ENCODE results near the gene ANKS1B.

Gene ANKS1B

GRCh38 chr12:99771659-99772058, 213.1 kb downstream of the ANKS1B start:
- Mint-ChIP-seq H3K4me3 (no peak overlapping the region), H3K27ac (no peak overlapping the region), H3K27me3 (no peaks in the 10 kb centered on the region)

GRCh38 chr12:99769396-99769980, 215.2 kb downstream of the ANKS1B start:
- H3K27ac Mint-ChIP-seq, result no peak overlapping the region
- no peaks in the 10 kb centered on the region for H3K36me3 Mint-ChIP-seq
- no peak overlapping the region for H3K4me3 Mint-ChIP-seq
- H3K9me3 Mint-ChIP-seq (ENCODE audit: low read depth), result no peaks in the 10 kb centered on the region
- H3K27me3 Mint-ChIP-seq, result no peaks in the 10 kb centered on the region
- no peaks in the 10 kb centered on the region for H3K4me1 Mint-ChIP-seq (ENCODE audit: low read depth)

More at GRCh38 chr12:99771659-99772058, 213.1 kb downstream of the ANKS1B start:
- no peaks in the 10 kb centered on the region for H3K36me3 Mint-ChIP-seq
- no peaks in the 10 kb centered on the region for H3K9me3 Mint-ChIP-seq (ENCODE audit: low read depth)
- H3K4me1 Mint-ChIP-seq (ENCODE audit: low read depth), result no peaks in the 10 kb centered on the region

- no peak overlapping the region for H3K27ac Mint-ChIP-seq
- H3K36me3 Mint-ChIP-seq, result no peaks in the 10 kb centered on the region
- no peaks in the 10 kb centered on the region for H3K4me1 Mint-ChIP-seq (ENCODE audit: low read depth)
- H3K27me3 Mint-ChIP-seq, result no peaks in the 10 kb centered on the region
- no peak overlapping the region for H3K4me3 Mint-ChIP-seq
- no peaks in the 10 kb centered on the region for H3K9me3 Mint-ChIP-seq (ENCODE audit: low read depth)
Observed at GRCh38 chr12:99768758-99769157, 216.0 kb downstream of the ANKS1B start.

- H3K9me3 Mint-ChIP-seq (ENCODE audit: low read depth), result no peaks in the 10 kb centered on the region
- no peak overlapping the region for H3K27ac Mint-ChIP-seq
- H3K27me3 Mint-ChIP-seq, result no peaks in the 10 kb centered on the region
- no peaks in the 10 kb centered on the region for H3K4me1 Mint-ChIP-seq (ENCODE audit: low read depth)
- H3K4me3 Mint-ChIP-seq, result no peak overlapping the region
- no peaks in the 10 kb centered on the region for H3K36me3 Mint-ChIP-seq
Observed at GRCh38 chr12:99767809-99768208, 216.9 kb downstream of the ANKS1B start.

- Mint-ChIP-seq H3K27me3 (no peaks in the 10 kb centered on the region), H3K9me3 (ENCODE audit: low read depth) (no peaks in the 10 kb centered on the region), H3K36me3 (no peaks in the 10 kb centered on the region), H3K4me1 (ENCODE audit: low read depth) (no peaks in the 10 kb centered on the region), H3K4me3 (no peak overlapping the region), H3K27ac (no peak overlapping the region)
Observed at GRCh38 chr12:99766408-99766807, 218.3 kb downstream of the ANKS1B start.

GRCh38 chr12:99765469-99766114, 219.1 kb downstream of the ANKS1B start:
- H3K27ac Mint-ChIP-seq, result no peak overlapping the region
- H3K4me3 Mint-ChIP-seq, result no peak overlapping the region
- H3K9me3 Mint-ChIP-seq (ENCODE audit: low read depth), result no peaks in the 10 kb centered on the region
- H3K36me3 Mint-ChIP-seq, result no peaks in the 10 kb centered on the region
- H3K27me3 Mint-ChIP-seq, result no peaks in the 10 kb centered on the region
- no peaks in the 10 kb centered on the region for H3K4me1 Mint-ChIP-seq (ENCODE audit: low read depth)

- Mint-ChIP-seq H3K9me3 (ENCODE audit: low read depth) (peaks cover 6% of the 10 kb centered on the region), H3K27ac (no peak overlapping the region), H3K27me3 (no peaks in the 10 kb centered on the region), H3K4me1 (ENCODE audit: low read depth) (no peaks in the 10 kb centered on the region), H3K4me3 (no peak overlapping the region), H3K36me3 (no peaks in the 10 kb centered on the region)
Observed at GRCh38 chr12:99759444-99759843, 225.3 kb downstream of the ANKS1B start.

GRCh38 chr12:99758997-99759396, 225.7 kb downstream of the ANKS1B start:
- no peaks in the 10 kb centered on the region for H3K36me3 Mint-ChIP-seq
- peaks cover 11% of the 10 kb centered on the region for H3K9me3 Mint-ChIP-seq (ENCODE audit: low read depth)
- no peaks in the 10 kb centered on the region for H3K27me3 Mint-ChIP-seq
- no peaks in the 10 kb centered on the region for H3K4me1 Mint-ChIP-seq (ENCODE audit: low read depth)
- no peak overlapping the region for H3K4me3 Mint-ChIP-seq
- H3K27ac Mint-ChIP-seq, result no peak overlapping the region

GRCh38 chr12:99752740-99753139, 232.0 kb downstream of the ANKS1B start:
- no peak overlapping the region for H3K27ac Mint-ChIP-seq
- H3K27me3 Mint-ChIP-seq, result no peaks in the 10 kb centered on the region
- peaks cover 17% of the 10 kb centered on the region for H3K9me3 Mint-ChIP-seq (ENCODE audit: low read depth)
- no peaks in the 10 kb centered on the region for H3K36me3 Mint-ChIP-seq
- no peak overlapping the region for H3K4me3 Mint-ChIP-seq
- H3K4me1 Mint-ChIP-seq (ENCODE audit: low read depth), result no peaks in the 10 kb centered on the region

GRCh38 chr12:99746538-99746937, 238.2 kb downstream of the ANKS1B start:
- Mint-ChIP-seq H3K9me3 (ENCODE audit: low read depth) (no peaks in the 10 kb centered on the region), H3K36me3 (no peaks in the 10 kb centered on the region), H3K27ac (no peak overlapping the region), H3K27me3 (no peaks in the 10 kb centered on the region), H3K4me1 (ENCODE audit: low read depth) (no peaks in the 10 kb centered on the region), H3K4me3 (no peak overlapping the region)

- Mint-ChIP-seq H3K36me3 (no peaks in the 10 kb centered on the region), H3K4me1 (ENCODE audit: low read depth) (no peaks in the 10 kb centered on the region), H3K4me3 (no peak overlapping the region), H3K27ac (no peak overlapping the region), H3K27me3 (no peaks in the 10 kb centered on the region), H3K9me3 (ENCODE audit: low read depth) (no peaks in the 10 kb centered on the region)
Observed at GRCh38 chr12:99745895-99746294, 238.8 kb downstream of the ANKS1B start.

- H3K27me3 Mint-ChIP-seq, result no peaks in the 10 kb centered on the region
- H3K4me3 Mint-ChIP-seq, result no peak overlapping the region
- no peak overlapping the region for H3K27ac Mint-ChIP-seq
- H3K9me3 Mint-ChIP-seq (ENCODE audit: low read depth), result no peaks in the 10 kb centered on the region
- no peaks in the 10 kb centered on the region for H3K4me1 Mint-ChIP-seq (ENCODE audit: low read depth)
- H3K36me3 Mint-ChIP-seq, result no peaks in the 10 kb centered on the region
Observed at GRCh38 chr12:99745121-99745520, 239.6 kb downstream of the ANKS1B start.

GRCh38 chr12:99736760-99737269, 247.9 kb downstream of the ANKS1B start:
- Mint-ChIP-seq H3K4me1 (ENCODE audit: low read depth) (no peaks in the 10 kb centered on the region), H3K27me3 (no peaks in the 10 kb centered on the region), H3K27ac (no peak overlapping the region), H3K36me3 (no peaks in the 10 kb centered on the region), H3K9me3 (ENCODE audit: low read depth) (peaks cover 10% of the 10 kb centered on the region), H3K4me3 (no peak overlapping the region)

- H3K9me3 Mint-ChIP-seq (ENCODE audit: low read depth), result peaks cover 12% of the 10 kb centered on the region
- no peaks in the 10 kb centered on the region for H3K27me3 Mint-ChIP-seq
- H3K36me3 Mint-ChIP-seq, result no peaks in the 10 kb centered on the region
- no peak overlapping the region for H3K4me3 Mint-ChIP-seq
- no peaks in the 10 kb centered on the region for H3K4me1 Mint-ChIP-seq (ENCODE audit: low read depth)
- no peak overlapping the region for H3K27ac Mint-ChIP-seq
Observed at GRCh38 chr12:99732131-99732530, 252.6 kb downstream of the ANKS1B start.

GRCh38 chr12:99722690-99723486, 261.8 kb downstream of the ANKS1B start:
- Mint-ChIP-seq H3K27me3 (no peaks in the 10 kb centered on the region), H3K9me3 (ENCODE audit: low read depth) (peaks cover 16% of the 10 kb centered on the region), H3K27ac (no peak overlapping the region), H3K4me3 (no peak overlapping the region), H3K36me3 (no peaks in the 10 kb centered on the region), H3K4me1 (ENCODE audit: low read depth) (no peaks in the 10 kb centered on the region)

Data from activated naive CD8-positive, alpha-beta T cell (primary cell).